GM23338 (cell line): ENCODE measurements around the gene CLASRP. TPM values are rescaled to one million over a fixed set of nuclear protein-coding genes. Genes with fewer than 3 reads are reported as not detected.

Source experiments
- ATAC-seq: fragments of 200-7000 bp; cut with Tn5 transposase; 3 replicates; pipeline ENCODE4 v1.9.1; 2020
- DNase-seq: peaks from one replicate; pipeline ENCODE4 v3.0.0-alpha.2; 2015; ENCODE audit warnings: low spot score
- H2AFZ ChIP-seq: fragments of 200-600 bp; sonication (generic); 2 replicates; pipeline ENCODE4 v1.8.0; 2016; ENCODE audit warnings: antibody characterized with exemption, mild to moderate bottlenecking, moderate library complexity
- H3F3A ChIP-seq: fragments of 200-600 bp; sonication (generic); replicated peaks from 2 replicates; pipeline ENCODE4 v1.8.0; 2017; ENCODE audit warnings: antibody characterized with exemption, mixed run types, low read depth
- H3K27ac ChIP-seq: fragments of 200-600 bp; sonication (generic); 2 replicates; pipeline ENCODE4 v1.6.1; 2016; ENCODE audit warnings: low read depth
- H3K27me3 ChIP-seq: fragments of 200-600 bp; sonication (generic); 2 replicates; pipeline ENCODE4 v1.8.0; 2016; ENCODE audit warnings: mild to moderate bottlenecking, mixed run types, moderate library complexity; ENCODE audit not compliant: insufficient read depth
- H3K36me3 ChIP-seq: fragments of 200-600 bp; sonication (generic); 2 replicates; pipeline ENCODE4 v1.8.0; 2016; ENCODE audit warnings: mild to moderate bottlenecking; ENCODE audit not compliant: insufficient read depth
- H3K4me1 ChIP-seq: fragments of 200-600 bp; sonication (generic); 2 replicates; pipeline ENCODE4 v1.8.0; 2016; ENCODE audit warnings: mild to moderate bottlenecking, moderate library complexity; ENCODE audit not compliant: insufficient read depth
- H3K4me2 ChIP-seq: fragments of 200-600 bp; sonication (generic); 2 replicates; pipeline ENCODE4 v1.7.1; 2017; ENCODE audit warnings: mixed run types
- H3K4me3 ChIP-seq: fragments of 200-600 bp; sonication (generic); 2 replicates; pipeline ENCODE4 v1.6.1; 2016; ENCODE audit warnings: mixed run types
- H3K79me2 ChIP-seq: fragments of 200-600 bp; sonication (generic); replicated peaks from 2 replicates; pipeline ENCODE4 v1.8.0; 2017; ENCODE audit warnings: mild to moderate bottlenecking; ENCODE audit not compliant: insufficient read depth
- H3K9me2 ChIP-seq: fragments of 200-600 bp; sonication (generic); 2 replicates; pipeline ENCODE4 v1.8.0; 2017; ENCODE audit not compliant: insufficient read depth
- H4K20me1 ChIP-seq: fragments of 200-600 bp; sonication (generic); replicated peaks from 2 replicates; pipeline ENCODE4 v1.8.0; 2017; ENCODE audit warnings: mild to moderate bottlenecking; ENCODE audit not compliant: insufficient read depth
- H3K27ac Mint-ChIP-seq: 2 replicates; pipeline ENCODE4 v1.8.0; 2020; ENCODE audit warnings: inconsistent platforms, mild to moderate bottlenecking, moderate library complexity, mixed read lengths
- H3K27me3 Mint-ChIP-seq: 3 replicates; pipeline ENCODE4 v1.8.0; 2022; ENCODE audit warnings: low read depth, mild to moderate bottlenecking, moderate library complexity, mixed read lengths, inconsistent platforms; ENCODE audit not compliant: insufficient read depth, poor library complexity
- H3K36me3 Mint-ChIP-seq: 3 replicates; pipeline ENCODE4 v1.8.0; 2021; ENCODE audit warnings: low read depth, mild to moderate bottlenecking, inconsistent platforms, moderate library complexity, mixed read lengths
- H3K4me1 Mint-ChIP-seq: 3 replicates; pipeline ENCODE4 v1.8.0; 2020; ENCODE audit warnings: mild to moderate bottlenecking, inconsistent platforms, mixed read lengths
- H3K4me3 Mint-ChIP-seq: 3 replicates; pipeline ENCODE4 v1.8.0; 2021; ENCODE audit warnings: moderate library complexity, mild to moderate bottlenecking, inconsistent platforms, mixed read lengths
- H3K9me3 Mint-ChIP-seq: 3 replicates; pipeline ENCODE4 v1.8.0; 2020; ENCODE audit warnings: moderate library complexity, mild to moderate bottlenecking, inconsistent platforms, mixed read lengths
- CTCF ChIP-seq, 2 experiments: fragments of 200-600 bp in 1 of 2; sonication (generic) in 1 of 2; conservative IDR thresholded peaks; 2 replicates each; pipeline versions ENCODE4 v1.5.1 to v1.6.1; 2016 to 2017; ENCODE audit warnings: antibody characterized with exemption in 2 of 2, low read depth in 2 of 2, mild to moderate bottlenecking in 2 of 2, moderate library complexity in 1 of 2
- EZH2phosphoT487 ChIP-seq: fragments of 200-600 bp; sonication (generic); IDR thresholded peaks from one replicate; pipeline ENCODE4 v1.8.1; 2018; ENCODE audit warnings: antibody characterized with exemption; ENCODE audit not compliant: unreplicated experiment
- JUNB ChIP-seq: IDR thresholded peaks from one replicate; pipeline ENCODE4 v1.6.1; 2016; ENCODE audit warnings: antibody characterized with exemption; ENCODE audit not compliant: unreplicated experiment
- POLR2AphosphoS5 ChIP-seq: IDR thresholded peaks from 2 replicates; pipeline ENCODE4 v1.6.1; 2016; ENCODE audit warnings: antibody characterized with exemption, low read depth
- ZNF114 ChIP-seq: fragments of 250-450 bp; sonication (Bioruptor Pico); IDR thresholded peaks from 2 replicates; pipeline ENCODE4 v1.5.0; 2020; ENCODE audit warnings: mild to moderate bottlenecking, moderate library complexity
- ZNF331 ChIP-seq: fragments of 250-450 bp; sonication (Bioruptor Pico); IDR thresholded peaks from 2 replicates; pipeline ENCODE4 v1.5.0; 2020; ENCODE audit warnings: low read depth, mild to moderate bottlenecking, moderate library complexity
- polyA plus RNA-seq: library from polyadenylated mRNA; unstranded; fragments of >200 nt; fragmentation: Nextera tagmentation; extraction: Ambion mirVana; gene quantifications from 2 replicates; pipeline ENCODE4 v1.2.1, GENCODE V29; 2016
- total RNA-seq: library from RNA; depleted of rRNA; stranded (reverse); fragments of >200 nt; shearing (Covaris generic); gene quantifications from 2 replicates; pipeline ENCODE4 v1.2.3, GENCODE V29; 2014
- TF ChIP-seq, protein P1 (sequence below): IDR thresholded peaks from 2 replicates; pipeline ENCODE4 v1.6.1; 2016; ENCODE audit warnings: antibody characterized with exemption

CLASRP gene
- total and polyA plus RNA-seq, 2 experiments from 2014 or later = 27.1 to 78.7 TPM

DNA sequence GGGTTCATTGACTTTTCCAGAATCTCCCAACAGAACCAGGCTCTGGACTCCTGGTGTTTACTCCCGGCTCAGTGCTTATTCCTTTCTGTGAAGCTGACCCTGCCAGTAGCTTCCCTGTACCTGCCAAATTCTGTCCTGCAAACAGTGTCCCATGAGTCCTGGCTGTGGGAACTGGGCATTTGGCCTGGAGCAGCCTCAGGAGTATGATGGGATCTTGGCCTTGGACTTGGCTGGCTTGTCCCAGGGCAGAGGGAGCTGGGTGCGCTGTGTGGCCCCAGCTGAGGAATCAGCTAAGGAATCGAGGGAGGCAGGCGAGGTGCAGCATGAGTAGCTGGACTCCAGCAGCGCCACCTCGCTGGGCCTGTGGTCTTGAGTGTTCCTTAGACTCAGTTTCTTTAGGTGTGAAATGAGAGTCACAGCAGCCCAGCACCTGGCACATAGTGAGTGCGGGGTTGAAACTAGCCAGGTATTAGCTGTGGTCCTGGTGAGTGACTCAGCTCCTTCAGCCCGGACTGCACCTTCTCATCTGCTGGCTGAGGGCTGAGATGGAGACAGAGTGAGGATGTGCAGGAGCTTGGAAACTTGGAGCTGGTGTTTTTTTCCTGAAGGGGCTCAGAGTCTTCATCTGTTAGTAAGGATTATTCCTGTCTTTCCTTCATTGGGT lies 10.4 kb downstream of the CLASRP start:
- 0 out of 2 replicates have a peak, but pooled peaks cover 4% of the 10 kb centered on the region for H3F3A ChIP-seq
- ATAC-seq = no peak; the same call in 2 of the 3 replicates

DNA sequence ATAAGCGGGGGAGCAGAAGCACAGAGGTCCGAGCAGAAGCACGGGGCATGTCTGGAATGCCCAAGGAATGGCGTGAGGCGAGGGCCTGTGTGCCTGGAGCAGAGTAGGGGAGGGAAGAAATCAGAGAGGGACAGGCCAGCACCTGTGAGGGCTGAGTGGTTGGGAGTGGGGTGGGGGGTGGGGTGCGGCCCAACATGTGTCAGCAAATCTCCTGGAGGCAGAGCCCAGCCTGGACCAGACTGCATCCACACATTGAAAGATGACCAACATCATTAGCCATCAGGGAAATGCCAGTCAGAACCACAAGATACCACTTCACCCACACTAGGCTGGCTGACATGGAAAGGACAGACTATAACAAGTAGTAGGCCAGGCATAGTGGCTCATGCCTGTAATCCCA lies 11.2 kb downstream of the CLASRP start:
- peaks cover 62% of the 10 kb centered on the region for H3K79me2 ChIP-seq
- H3K4me2 ChIP-seq = no peak overlapping the region
- H3K9me2 ChIP-seq = no peaks in the 10 kb centered on the region
- H3F3A ChIP-seq = 0 out of 2 replicates have a peak, but pooled peaks cover under 1% of the 10 kb centered on the region
- DNase-seq (no peak), ATAC-seq (no peak)
- Mint-ChIP-seq H3K36me3 (peaks cover 46% of the 10 kb centered on the region), H3K9me3 (no peaks in the 10 kb centered on the region), H3K4me1 (no peaks in the 10 kb centered on the region), H3K4me3 (no peak overlapping the region), H3K27ac (peak overlapping the region; percentile 47), H3K27me3 (peaks cover 5% of the 10 kb centered on the region)
- H2AFZ ChIP-seq = no peak overlapping the region
- no peak overlapping the region for H3K4me3 ChIP-seq
- H3K27ac ChIP-seq = peak overlapping the region; percentile 47; the same call in 1 of the 2 replicates
- H4K20me1 ChIP-seq = peaks cover 43% of the 10 kb centered on the region; the same call in 1 of the 2 replicates
- H3K27me3 ChIP-seq = no peaks in the 10 kb centered on the region
- peaks cover 9% of the 10 kb centered on the region; the same call in 1 of the 2 replicates for H3K36me3 ChIP-seq
- TF ChIP-seq ZNF331 (no peak), CTCF (conservative IDR thresholded peaks at IDR 0.05; ENCODE audit: low read depth in 2 of 2) (no peak)
- no peaks in the 10 kb centered on the region for H3K4me1 ChIP-seq

More for the DNA sequence above, 10.4 kb downstream of the CLASRP start:
- Mint-ChIP-seq H3K27me3 (peaks cover 5% of the 10 kb centered on the region), H3K9me3 (no peaks in the 10 kb centered on the region), H3K27ac (peak overlapping the region; percentile 47; the same call in 1 of the 2 replicates), H3K4me1 (no peaks in the 10 kb centered on the region), H3K36me3 (peaks cover 48% of the 10 kb centered on the region), H3K4me3 (no peak overlapping the region)
- Histone ChIP-seq H3K27ac (peak overlapping the region; percentile 47), H3K4me2 (no peak overlapping the region), H3K27me3 (no peaks in the 10 kb centered on the region), H2AFZ (no peak overlapping the region), H4K20me1 (peaks cover 37% of the 10 kb centered on the region; the same call in 1 of the 2 replicates), H3K9me2 (no peaks in the 10 kb centered on the region), H3K4me1 (no peaks in the 10 kb centered on the region), H3K36me3 (0 out of 2 replicates have a peak, but pooled peaks cover 4% of the 10 kb centered on the region), H3K79me2 (peaks cover 70% of the 10 kb centered on the region), H3K4me3 (no peak overlapping the region)
- DNase-seq = no peak
- no peak for TF ChIP-seq EZH2phosphoT487
- no peak for TF ChIP-seq ZNF114 (CRISPR knock-in tag)
- TF ChIP-seq, protein P1, sequence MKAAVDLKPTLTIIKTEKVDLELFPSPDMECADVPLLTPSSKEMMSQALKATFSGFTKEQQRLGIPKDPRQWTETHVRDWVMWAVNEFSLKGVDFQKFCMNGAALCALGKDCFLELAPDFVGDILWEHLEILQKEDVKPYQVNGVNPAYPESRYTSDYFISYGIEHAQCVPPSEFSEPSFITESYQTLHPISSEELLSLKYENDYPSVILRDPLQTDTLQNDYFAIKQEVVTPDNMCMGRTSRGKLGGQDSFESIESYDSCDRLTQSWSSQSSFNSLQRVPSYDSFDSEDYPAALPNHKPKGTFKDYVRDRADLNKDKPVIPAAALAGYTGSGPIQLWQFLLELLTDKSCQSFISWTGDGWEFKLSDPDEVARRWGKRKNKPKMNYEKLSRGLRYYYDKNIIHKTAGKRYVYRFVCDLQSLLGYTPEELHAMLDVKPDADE = no peak
- no peak for TF ChIP-seq JUNB
- no peak for TF ChIP-seq CTCF (conservative IDR thresholded peaks at IDR 0.05; ENCODE audit: low read depth in 2 of 2)
- no peak for TF ChIP-seq POLR2AphosphoS5
